Activated naive CD4-positive, alpha-beta T cell treated with anti-CD3 and anti-CD28 coated beads, Interleukin-2, amount 50 U/mL, for 16 hours (primary cell): ENCODE results near the gene GNAQ.
"Not testable (repeated sequence)": the region's sequence is repeated elsewhere in the genome, so short reads cannot be mapped to it uniquely, and the experiment has no call there.

ENCODE experiments used
- DNase-seq: peaks from one replicate; pipeline ENCODE4 v3.0.0-alpha.2; 2020

Gene GNAQ

DNA sequence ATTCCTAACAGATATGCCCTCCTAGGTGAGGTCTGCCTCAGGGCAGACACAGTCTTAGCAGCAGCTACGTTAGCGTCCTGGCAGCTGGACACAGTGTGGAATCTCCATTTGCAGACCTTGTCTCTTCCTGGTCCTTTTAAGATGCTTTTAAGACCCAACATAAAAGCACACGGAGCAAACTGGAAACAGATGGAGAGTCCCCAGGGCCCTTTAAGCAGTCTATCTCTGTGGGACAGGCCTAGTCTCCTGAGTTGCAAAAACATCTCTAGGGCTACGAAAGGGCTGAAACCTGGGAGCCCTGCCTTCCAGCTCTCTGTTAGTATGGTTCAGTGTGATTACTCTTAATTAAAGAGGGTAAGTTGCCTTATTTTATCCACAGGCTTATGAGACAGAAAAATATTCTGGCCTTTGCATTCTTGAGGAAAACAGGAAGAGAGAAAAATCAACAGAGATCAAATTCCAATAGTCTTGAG lies 317.5 kb downstream of the GNAQ start:
- DNase-seq: no peak

DNA sequence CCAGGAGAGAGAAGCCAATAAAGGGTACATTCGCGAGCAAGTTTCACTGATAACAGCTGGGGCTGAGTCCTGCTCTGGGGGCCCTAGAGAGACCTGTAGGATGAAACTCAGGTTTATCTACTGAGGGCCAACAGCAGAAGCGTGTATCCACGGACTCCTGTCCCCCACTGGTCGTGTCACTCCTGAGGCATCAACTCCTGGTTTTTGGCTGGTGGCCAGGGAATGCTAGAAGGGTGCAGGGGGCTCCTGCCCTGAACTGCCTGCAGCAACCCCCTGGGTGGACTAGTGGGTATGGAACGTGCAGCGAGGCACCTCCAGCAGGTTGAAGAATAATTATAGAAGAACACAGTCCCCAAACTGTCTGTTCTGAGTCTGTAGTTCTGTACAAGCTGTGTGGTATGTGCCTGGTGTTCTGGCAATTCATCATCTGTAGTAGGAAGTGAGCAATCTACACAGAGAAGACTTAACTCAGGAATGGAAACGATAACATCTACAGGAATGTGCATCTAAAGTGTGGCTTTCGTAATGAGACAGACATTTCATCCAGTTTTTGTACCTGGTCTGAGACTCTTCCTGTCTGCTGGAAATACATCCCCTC lies 319.0 kb downstream of the GNAQ start:
- no peak for DNase-seq

DNA sequence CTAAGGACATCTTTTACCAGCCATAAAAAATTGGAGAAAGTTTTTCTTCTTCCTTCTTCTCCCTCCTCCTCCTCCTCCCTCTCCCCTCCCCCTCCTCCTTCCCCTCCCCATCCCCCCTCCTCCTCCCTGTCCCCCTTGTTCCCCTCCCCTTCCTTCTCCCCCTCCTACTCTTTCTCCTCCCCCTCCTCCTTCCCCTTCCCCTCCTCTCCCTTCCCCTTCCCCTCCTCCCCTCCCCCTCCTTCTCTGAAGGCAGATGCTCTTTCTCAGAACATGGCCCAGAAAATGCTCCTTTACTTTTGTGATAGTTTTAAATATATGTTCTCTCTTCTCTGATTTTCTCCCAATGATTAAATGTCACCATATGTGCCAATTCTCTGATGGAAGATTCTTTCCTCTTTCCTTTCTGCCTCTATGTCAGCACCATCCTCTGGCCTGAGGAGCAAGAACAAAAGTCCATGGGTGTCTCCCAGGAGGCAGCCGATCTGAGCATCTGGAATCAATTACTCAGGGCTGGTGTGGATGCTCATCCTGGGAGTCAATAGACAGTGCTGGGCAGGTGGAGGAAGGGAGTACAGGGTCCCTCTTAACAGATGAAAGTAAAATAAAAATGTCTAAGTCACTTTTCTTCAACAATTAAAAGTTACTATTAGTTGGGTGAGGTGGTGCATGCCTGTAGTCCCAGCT lies 320.5 kb downstream of the GNAQ start:
- no peak for DNase-seq

DNA sequence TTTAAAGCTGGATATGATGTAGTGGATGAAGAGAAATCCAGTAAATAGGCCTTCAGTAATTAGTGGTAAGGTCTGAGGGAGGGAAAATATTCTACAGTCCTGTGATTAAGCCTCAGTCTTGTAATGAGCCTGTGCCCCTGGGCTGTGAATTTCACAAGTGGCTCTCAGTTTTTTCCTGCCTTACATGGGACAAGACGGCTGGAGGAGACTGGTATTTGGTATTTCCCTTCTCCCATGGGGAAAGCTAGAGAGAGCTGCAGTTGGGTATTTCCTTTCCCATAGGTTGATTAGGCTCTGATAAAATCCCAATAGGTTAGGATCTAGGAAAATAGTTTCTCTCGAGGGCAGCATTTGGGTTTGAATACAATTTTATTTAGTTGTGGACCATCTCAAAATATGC lies 321.3 kb downstream of the GNAQ start:
- DNase-seq: no peak

DNA sequence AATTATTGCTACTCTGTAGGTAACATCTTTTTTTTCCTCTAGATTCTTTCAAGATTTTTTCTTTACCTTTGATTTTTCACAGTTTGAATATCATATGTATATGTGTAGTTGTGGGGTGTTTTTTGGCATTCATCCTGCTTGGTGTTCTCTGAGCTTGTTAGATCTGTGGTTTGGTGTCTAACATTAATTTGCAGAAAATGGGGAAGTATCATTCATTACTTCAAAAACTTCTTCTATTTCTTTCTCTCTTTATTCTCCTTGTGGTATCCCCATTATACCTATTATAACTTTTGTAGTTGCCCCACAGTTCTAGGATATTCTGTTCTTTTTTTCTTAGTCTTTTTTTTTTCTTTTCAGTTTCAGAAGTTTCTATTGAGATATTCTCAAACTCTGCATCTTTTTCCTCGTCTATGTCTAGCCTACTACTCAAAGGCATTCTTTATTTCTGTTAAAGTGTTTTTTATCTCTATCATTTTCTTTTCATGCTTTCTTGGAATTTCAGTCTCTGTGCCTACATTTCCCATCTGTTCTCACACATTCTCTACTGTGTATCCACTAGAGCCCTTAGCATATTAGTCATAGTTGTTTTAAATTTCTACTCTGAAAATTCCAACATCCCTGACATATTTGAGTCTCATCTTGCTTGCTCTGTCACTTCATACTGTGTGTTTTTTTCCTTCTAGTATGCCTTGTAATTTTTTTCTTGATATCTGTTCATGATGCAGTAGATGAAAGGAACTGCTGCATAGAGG lies 323.4 kb downstream of the GNAQ start:
- no peak for DNase-seq

DNA sequence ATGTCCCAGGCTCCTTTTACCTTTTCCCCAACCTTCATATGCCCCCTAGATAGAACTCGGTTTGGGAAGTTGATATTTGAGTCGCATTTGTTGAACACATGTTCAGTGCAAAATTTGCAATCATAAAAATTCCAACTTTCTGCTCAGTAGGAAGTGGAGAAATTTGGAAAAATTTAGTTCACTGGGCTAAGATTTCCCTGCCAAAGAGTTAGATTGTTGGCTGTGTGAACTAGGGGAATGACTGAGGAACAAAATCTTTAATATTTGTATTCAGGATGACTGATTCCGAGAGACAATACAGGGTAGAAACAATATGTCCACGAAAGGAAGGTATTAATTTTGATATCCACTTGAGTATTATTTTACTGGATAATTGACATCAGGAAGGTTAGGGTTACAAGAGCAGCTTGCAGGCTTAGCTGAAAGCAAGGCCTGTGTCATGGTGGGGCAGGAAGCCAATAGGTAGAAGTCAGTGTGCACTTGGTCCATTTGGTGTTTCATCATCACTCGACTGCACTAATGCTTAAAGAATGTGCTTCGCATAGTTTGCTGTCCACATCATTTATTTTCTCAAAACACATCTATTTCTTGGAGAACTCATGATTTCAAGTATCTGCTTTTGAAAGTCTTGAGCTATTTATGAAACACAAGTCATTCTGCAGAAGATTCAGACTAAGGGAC lies 324.1 kb downstream of the GNAQ start:
- DNase-seq: no peak

DNA sequence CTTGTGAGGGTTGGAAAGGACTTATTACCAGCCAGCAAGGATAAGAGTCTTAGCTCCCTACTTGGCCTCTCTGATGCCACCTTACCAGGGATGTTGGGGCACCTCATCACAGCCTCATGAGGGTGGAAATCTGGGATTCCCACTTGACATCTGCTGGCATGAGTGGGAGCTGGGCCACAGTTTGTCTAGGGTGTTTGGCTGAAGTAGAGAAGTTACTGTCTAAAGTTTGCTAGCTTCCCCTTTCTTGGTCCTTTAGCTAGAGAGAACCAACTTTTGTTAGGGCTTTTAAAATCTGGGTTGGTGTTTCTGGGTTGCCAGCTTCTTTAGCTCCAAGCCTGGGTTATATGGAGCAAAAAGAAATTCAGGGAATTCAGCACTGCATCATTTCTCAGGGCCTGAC lies 326.0 kb downstream of the GNAQ start:
- no peak for DNase-seq

DNA sequence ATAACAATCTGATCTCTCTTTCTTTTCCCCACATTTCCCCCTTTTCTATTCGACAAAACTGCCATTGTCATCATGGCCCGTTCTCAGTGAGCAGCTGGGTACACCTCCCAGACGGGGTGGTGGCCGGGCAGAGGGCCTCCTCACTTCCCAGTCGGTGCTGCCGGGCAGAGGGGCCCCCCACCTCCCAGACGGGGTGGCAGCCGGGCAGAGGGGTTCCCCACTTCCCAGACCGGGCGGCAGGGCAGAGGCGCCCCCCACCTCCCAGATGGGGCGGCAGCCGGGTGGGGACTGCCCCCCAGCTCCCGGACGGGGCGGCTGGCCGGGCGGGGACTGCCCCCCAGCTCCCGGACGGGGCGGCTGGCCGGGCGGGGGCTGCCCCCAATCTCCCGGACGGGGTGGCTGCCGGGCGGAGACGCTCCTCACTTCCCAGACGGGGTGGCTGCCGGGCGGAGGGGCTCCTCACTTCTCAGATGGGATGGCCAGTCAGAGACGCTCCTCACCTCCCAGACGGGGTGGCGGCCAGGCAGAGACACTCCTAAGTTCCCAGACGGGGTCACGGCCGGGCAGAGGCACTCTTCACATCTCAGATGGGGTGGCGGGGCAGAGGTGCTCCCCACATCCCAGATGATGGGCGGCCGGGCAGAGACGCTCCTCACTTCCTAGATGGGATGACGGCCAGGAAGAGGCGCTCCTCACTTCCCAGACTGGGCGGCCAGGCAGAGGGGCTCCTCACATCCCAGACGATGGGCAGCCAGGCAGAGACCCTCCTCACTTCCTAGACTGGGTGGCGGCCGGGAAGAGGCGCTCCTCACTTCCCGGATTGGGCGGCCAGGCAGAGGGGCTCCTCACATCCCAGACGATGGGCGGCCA lies 328.9 kb downstream of the GNAQ start:
- not testable (repeated sequence) for DNase-seq

DNA sequence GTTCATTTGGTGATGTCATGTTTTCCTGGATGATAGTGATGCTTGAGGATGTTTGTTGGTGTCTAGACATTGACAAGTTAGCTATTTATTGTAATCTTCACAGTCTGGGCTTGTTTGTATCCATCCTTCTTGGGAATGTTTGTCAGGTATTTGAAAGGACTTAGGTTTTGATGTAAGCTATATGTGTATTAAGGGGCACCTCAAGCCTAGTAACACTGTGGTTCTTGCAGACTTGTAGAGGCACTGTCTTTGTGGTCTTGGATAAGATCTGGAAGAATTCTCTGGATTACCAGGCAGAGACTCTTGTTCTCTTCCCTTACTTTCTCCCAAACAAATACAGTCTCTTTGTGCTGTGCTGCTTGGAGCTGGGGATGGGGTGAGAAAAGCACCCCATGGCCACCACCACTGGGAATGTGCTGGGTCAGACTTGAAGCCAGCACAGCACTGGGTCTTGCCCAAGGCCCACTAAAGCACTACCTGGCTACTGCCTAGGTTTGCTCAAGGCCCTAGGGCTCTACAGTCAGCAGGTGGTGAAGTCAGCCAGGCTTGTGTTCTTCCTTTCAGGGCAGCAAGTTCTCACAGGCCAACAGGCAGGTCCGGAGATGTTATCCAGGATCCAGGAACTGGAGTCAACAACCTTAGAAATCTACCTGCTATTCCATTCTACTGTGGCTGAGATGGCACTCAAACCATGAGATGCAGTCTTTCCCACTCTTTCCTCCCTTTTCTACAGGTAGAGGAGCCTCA lies 334.2 kb downstream of the GNAQ start:
- no peak for DNase-seq

DNA sequence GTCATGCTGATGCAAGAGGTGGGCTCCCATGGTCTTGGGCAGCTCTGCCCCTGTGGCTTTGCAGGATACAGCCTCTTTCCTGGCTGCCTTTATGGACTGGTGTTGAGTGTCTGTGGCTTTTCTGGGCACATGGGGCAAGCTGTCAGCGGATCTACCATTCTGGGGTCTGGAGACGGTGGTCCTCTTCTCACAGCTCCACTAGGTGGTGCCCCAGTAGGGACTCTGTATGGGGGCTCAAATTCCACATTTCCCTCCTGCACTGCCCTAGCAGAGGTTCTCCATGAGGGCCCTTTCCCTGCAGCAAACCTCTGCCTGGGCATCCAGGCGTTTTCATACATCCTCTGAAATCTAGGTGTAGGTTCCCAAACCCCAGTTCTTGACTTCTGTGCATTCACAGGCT lies 340.9 kb downstream of the GNAQ start:
- not testable (repeated sequence) for DNase-seq

DNA sequence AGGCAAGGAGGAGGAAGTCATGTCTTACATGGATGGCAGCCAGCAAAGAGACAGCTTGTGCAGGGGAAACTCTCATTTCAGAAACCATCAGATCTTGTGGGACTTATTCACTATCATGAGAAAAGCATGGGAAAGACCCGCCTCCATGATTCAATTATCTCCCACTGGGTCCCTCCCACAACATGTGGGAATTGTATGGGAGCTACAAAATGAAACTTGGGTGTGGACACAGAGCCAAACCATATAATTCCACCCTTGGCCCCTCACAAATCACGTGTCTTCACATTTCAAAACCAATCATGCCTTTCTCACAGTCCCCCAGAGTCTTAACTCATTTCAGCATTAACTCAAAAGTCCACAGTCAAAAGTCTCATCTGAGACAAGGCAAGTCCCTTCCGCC lies 341.5 kb downstream of the GNAQ start:
- not testable (repeated sequence) for DNase-seq

DNA sequence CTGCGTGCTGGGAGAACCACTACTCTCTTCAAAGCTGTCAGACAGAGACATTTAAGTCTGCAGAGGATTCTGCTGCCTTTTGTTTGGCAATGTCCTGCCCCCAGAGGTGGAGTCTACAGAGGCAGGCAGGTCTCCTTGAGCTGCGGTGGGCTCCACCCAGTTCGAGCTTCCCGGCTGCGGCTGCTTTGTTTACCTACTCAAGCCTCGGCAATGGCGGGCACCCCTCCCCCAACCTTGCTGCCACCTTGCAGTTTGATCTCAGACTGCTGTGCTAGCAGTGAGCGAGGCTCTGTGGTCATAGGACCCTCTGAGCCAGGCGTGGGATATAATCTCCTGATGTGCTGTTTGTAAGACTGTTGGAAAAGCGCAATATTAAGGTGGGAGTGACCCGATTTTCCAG lies 343.9 kb downstream of the GNAQ start:
- not testable (repeated sequence) for DNase-seq

DNA sequence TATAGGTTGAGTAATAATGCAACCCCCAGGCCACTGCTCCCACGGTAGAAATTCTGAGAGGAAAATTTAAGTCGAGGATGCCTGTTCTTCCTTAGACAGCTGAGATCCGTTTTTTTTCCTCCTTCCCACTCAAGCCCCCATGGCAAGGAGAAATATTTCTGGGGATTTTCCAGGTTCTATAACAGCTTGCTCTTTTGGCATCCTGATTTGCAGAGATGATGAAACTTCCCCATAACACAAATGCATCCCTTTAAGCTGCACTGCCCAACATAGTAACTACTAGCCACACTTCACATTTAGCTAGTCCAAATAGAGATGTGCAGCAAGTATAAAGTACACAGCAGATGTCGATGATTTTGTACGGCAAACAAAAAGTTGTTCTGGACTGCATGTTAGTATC lies 351.0 kb downstream of the GNAQ start:
- DNase-seq: no peak

DNA sequence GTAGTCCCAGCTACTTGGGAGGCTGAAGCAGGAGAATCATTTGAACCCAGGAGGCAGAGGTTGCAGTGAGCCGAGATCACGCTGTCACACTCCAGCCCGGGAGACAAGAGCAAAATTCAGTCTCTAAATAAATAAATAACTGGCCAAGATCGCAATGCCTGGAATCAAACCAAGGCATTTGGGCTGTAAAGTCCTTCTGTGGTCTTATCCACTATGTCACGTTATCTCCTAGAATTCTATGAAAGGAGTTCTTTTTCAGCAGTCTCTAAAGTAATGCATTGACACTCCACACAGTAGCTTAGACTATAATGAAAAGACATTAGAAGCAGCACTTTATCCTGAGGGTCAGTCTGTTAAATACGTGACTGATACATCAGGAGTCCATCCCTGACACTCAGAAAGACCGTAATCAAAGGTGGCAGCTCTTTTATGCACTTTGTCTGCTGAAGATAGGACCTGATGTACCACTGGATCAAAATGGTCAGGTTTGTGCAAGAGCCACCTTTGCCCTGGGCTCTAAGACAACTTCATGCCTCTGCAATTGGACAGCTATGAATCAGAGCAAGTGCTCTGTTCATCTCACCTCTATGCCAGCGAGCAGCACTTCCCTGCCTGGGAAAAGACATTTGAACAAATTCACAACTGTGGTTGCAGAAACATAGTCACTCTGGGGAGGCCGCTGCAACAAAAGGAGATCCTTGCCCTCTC lies 351.8 kb downstream of the GNAQ start:
- DNase-seq: no peak

DNA sequence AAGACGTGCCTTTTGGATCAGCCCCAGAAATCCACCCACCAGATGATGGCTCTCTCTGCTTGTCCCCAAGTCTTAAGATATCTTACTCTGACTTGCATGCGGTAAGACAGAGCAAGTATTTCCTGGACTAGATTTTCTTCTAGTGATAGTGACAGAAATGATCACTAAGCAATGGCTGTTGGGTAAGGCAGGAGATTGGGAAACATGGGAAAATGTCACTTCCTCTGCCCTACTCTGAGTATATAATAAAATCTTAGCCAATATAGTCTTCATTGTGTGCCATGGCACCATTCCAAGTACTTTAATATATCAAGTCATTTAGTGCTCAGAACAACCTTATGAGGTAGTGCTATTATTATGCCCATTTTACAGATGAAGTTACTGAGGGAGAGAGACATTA lies 352.5 kb downstream of the GNAQ start:
- DNase-seq: no peak

DNA sequence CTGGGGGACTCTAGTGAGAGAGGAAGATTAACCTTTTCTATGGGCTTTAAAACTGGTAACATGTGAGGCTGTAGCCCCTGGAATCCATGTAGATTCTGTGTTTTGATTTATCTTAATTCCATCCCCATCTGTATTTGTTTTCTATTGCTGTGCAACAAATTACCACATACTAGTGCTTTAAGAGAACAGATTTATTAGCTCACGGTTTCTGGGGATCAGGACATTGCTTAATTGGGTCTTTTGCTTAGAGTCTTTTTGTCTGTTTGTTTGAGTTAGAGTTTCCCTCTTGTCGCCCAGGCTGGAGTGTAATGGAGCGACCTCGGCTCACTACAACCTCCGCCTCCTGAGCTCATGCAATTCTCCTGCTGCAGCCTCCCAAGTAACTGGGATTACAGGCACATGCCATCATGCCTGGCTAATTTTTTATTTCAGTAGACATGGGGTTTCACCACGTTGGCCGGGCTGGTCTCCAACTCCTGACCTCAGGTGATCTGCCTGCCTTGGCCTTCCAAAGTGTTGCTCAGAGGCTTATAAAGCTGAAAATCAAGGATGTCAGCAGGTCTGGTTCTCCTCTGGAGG lies 353.6 kb downstream of the GNAQ start:
- no peak for DNase-seq

DNA sequence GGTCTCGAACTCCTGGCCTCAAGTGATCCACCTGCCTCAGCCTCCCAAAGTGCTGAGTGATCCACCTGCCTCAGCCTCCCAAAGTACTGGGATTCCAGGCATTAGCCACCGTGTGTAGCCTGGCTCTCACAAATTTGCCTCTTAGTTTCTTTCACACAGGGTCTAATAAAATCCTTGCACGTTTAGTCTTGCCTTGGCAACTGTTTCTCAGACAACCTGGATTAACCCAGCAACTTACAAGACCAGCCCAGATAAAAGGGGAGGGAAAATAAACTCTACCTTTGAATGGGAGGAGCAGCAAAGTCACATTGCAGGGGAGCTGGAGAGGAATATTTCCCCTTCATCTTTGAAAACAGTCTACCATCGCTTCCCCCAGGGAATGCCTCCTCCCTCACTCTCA lies 354.2 kb downstream of the GNAQ start:
- no peak for DNase-seq

DNA sequence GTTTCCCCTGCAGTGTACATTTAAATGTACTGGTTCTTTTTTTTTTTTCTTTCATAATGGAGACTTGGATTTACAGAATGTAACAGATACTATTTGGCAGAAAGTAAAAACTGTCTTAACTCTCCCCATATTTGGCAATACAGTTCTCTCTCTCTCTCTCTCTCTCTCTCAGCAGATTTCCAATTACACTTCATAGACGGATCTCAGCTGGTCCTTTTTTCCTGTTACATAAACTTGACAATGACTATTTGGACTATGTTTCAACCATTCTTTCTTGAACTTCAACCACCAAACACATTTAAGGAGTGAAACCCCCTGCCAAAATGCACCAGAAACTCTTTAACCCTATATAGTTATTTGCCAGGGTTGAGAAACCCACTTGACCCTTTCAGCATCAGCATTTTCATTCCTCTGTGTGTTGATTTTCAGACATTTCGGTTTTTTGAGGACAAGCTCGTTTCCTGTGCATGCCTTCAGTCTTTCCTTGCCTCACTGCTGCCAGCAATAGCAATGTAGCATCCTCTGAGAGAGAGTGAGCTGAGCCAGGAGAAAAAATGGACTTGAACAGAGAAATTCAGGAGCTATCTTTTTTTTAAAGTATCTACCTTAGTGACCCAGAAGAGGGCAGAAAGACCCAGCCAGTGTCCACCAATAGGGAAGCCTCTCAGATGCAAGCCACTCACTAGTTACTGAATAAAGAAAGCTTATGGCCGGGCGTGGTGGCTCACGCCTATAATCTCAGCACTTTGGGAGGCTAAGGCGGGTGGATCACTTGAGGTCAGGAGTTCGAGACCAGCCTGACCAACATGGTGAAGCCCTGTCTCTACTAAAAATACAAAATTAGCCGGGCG lies 357.4 kb downstream of the GNAQ start:
- no peak for DNase-seq

DNA sequence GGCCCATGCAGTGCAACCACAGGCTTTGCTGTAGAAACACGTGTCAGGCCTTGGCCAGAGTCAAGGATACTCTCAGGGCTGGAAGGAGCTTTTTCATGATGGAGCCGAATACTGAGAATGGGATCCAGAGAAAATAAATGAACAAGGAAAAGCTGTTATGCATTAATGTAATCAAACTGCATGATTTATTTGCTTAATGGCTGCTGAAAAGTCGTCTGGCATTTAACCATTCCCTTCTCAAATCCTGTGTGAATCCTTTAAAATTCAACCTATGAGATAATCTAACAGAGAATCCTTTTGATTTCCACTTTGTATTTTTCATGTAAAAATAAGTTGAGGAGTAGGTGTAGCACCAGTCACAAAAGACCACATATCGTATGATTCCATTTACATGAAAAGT lies 359.4 kb downstream of the GNAQ start:
- no peak for DNase-seq

DNA sequence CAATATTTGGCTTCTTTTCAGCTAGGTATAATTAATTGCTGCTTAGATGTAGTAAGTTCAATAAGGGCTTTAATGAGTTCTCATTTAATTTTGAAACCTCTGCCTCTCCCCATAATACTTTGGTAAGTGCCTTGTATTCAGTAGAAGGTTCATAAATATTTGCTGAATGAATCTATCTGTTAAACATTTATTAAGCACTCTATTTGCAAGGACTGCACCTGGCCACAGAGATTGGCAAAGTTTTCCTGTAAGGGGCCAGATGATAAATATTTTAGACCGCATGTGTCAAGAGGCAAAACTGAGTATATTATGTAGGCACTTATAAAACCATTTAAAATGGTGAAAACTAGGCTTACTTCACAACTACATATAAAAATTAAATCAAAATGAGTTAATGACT lies 364.5 kb downstream of the GNAQ start:
- no peak for DNase-seq
